ENCODE measurements around the gene CCDC167. TPM values are rescaled to one million over a fixed set of nuclear protein-coding genes. Genes with fewer than 3 reads are reported as not detected.

The CCDC167 gene
- total and polyA plus RNA-seq, 2 donors (not counting 1 experiment from before 2014, with no cell fraction given), result 11.1 to 60.1 TPM

DNA sequence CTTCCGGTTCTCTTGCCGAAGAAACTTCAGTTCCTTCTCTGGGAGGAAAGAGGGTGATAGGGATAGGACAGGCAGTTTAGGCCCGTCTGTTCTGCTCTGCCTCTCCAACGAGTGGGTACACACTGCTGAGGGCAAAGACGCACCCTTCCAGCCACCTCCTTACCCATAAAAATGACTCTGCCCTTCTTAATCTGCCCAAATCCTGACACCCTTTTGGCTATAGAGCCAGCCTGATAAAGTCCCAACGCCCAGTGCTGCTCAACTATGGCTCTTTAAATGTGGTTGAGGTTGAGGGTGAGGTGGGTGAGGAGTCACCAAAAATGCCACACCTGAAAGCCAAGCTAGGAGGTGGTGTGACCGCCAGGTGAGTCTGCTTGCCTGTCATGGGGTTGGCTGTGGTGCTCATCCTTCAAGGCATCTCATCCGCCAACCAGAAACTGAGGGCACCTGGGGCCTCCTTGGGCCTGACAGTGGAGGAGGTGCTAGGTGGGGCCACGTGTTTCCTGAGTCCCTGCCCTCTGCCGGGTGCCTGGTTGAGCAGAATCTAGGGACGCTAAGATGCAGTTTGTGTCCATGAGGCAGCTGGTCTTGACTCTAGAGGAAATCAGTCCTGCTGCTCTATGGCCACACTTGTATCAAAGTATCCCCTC is 16.3 kb downstream of the CCDC167 start:
- POLR2A ChIA-PET, result interaction anchor here (0.6 kb wide), 1 partner anchor 585 kb away, joined by 4 read pairs; no protein-coding TSS in a partner anchor
- no peak overlapping the region for H3K4me3 ChIP-seq (ENCODE audit: control extremely low read depth in 1 of 5, extremely low read depth in 1 of 5, insufficient read depth in 1 of 5, low read depth in 2 of 5, low read length in 4 of 5)
- H4K20me1 ChIP-seq (ENCODE audit: control insufficient read depth, insufficient read depth, low read length, poor library complexity, severe bottlenecking), result peaks cover 5% of the 10 kb centered on the region
- intact Hi-C loops (cut with micrococcal nuclease), result loop anchor here (5.0 kb wide), 1 partner anchor 1009 kb away; no protein-coding TSS in a partner anchor
- H3K27me3 ChIP-seq (replicated peaks in 1 of 4; ENCODE audit: control extremely low read depth in 1 of 4, control insufficient read depth in 3 of 4, insufficient read depth in 4 of 4, low read length in 3 of 4), result no peaks in the 10 kb centered on the region
- H3K27ac ChIP-seq (ENCODE audit: low read length in 2 of 2), result no peak overlapping the region
- H3K4me2 ChIP-seq (replicated peaks; ENCODE audit: low read depth, low read length, poor library complexity, severe bottlenecking), result no peak overlapping the region
- peaks cover 0 to 14% of the 10 kb centered on the region in 2 donors for H3K4me1 ChIP-seq (ENCODE audit: control insufficient read depth in 2 of 2, insufficient read depth in 2 of 2, low read length in 2 of 2)
- no peaks in the 10 kb centered on the region for H3K9me3 Mint-ChIP-seq (ENCODE audit: insufficient read depth)
- H3K4me3 Mint-ChIP-seq, result no peak overlapping the region
- no peaks in the 10 kb centered on the region for H3K27me3 Mint-ChIP-seq
- H3K4me1 Mint-ChIP-seq, result peaks cover 6% of the 10 kb centered on the region
- no peaks in the 10 kb centered on the region for H3K9me3 ChIP-seq (ENCODE audit: control extremely low read depth in 1 of 3, control insufficient read depth in 2 of 3, insufficient read depth in 1 of 3, low read length in 2 of 3)
- CTCF ChIA-PET, result interaction anchor here (0.6 to 3.9 kb wide), 4 partner anchors 11 to 209 kb away, joined by 3 to 47 read pairs (median 9); no protein-coding TSS in a partner anchor
- 90% methylated on average over 11 of the region's 11 CpGs for WGBS (ENCODE audit: insufficient coverage)
- H3K9ac ChIP-seq (ENCODE audit: low read length), result no peak overlapping the region
- no peak overlapping the region for H2AFZ ChIP-seq (ENCODE audit: insufficient read depth, low read depth, low read length, poor library complexity, severe bottlenecking)
- no peaks in the 10 kb centered on the region for H3K79me2 ChIP-seq (ENCODE audit: control insufficient read depth, insufficient read depth, low read length)
- H3K27ac Mint-ChIP-seq, result no peak overlapping the region
- peaks cover 0 to 55% of the 10 kb centered on the region in 2 experiments for H3K36me3 ChIP-seq (replicated peaks in 1 of 2; ENCODE audit: control extremely low read depth in 1 of 2, control insufficient read depth in 1 of 2, extremely low read depth in 1 of 2, insufficient read depth in 2 of 2, low read length in 1 of 2)
- DNase-seq (no peak), ATAC-seq (ENCODE audit: low read depth) (no peak)
- TF ChIP-seq, protein P1, sequence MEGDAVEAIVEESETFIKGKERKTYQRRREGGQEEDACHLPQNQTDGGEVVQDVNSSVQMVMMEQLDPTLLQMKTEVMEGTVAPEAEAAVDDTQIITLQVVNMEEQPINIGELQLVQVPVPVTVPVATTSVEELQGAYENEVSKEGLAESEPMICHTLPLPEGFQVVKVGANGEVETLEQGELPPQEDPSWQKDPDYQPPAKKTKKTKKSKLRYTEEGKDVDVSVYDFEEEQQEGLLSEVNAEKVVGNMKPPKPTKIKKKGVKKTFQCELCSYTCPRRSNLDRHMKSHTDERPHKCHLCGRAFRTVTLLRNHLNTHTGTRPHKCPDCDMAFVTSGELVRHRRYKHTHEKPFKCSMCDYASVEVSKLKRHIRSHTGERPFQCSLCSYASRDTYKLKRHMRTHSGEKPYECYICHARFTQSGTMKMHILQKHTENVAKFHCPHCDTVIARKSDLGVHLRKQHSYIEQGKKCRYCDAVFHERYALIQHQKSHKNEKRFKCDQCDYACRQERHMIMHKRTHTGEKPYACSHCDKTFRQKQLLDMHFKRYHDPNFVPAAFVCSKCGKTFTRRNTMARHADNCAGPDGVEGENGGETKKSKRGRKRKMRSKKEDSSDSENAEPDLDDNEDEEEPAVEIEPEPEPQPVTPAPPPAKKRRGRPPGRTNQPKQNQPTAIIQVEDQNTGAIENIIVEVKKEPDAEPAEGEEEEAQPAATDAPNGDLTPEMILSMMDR (IDR thresholded peaks at IDR 0.05), result no peak

DNA sequence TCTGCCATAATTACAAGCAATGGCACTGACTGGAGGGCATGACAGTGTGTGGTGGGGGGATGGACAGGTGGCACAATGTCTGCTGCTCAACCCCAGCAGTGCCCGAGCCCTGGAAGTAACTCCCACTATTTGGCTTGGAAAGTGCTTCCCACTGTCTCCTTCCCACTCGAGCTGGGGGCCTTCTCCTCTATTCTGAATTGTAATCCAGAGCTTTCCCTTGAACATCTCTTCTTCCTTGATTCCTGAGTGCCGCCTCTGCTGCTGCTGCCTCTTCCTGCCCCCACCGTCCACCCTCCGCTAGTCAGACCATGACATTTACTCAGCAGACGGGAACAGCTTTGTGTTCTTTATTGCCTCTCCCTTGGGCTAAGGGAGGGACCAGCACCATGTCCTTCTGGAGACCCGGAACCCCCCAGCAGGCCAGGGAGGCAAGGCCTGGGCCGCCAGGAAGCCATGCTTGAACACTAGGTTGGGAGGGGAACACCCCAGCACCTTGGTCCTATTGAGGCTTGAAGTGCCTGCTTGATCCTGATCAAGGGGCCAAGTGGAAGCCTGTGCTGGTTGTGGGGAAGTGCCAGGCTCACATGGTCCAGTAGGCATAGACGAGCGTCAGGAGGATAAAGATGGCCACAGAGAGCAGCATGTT is 17.0 kb downstream of the CCDC167 start:
- no peaks in the 10 kb centered on the region for H3K9me3 Mint-ChIP-seq (ENCODE audit: insufficient read depth)
- H3K79me2 ChIP-seq (ENCODE audit: control insufficient read depth, insufficient read depth, low read length), result no peaks in the 10 kb centered on the region
- WGBS (ENCODE audit: insufficient coverage), result 90% methylated on average over 8 of the region's 10 CpGs
- H3K4me1 Mint-ChIP-seq, result peaks cover 1% of the 10 kb centered on the region
- ATAC-seq (ENCODE audit: low read depth) (no peak), DNase-seq (no peak)
- ChIA-PET CTCF (interaction anchor here (0.5 to 3.9 kb wide), 5 partner anchors 82 to 1012 kb away, joined by 3 to 47 read pairs (median 4); no protein-coding TSS in a partner anchor), POLR2A (no interaction called here)
- H3K4me3 Mint-ChIP-seq, result no peak overlapping the region
- H3K27ac Mint-ChIP-seq, result no peak overlapping the region
- H3K4me2 ChIP-seq (replicated peaks; ENCODE audit: low read depth, low read length, poor library complexity, severe bottlenecking), result no peak overlapping the region
- H3K27me3 Mint-ChIP-seq, result no peaks in the 10 kb centered on the region
- no peak overlapping the region for H3K9ac ChIP-seq (ENCODE audit: low read length)
- H3K36me3 ChIP-seq (replicated peaks in 1 of 2; ENCODE audit: control extremely low read depth in 1 of 2, control insufficient read depth in 1 of 2, extremely low read depth in 1 of 2, insufficient read depth in 2 of 2, low read length in 1 of 2), result peaks cover 0 to 61% of the 10 kb centered on the region in 2 experiments
- H3K4me3 ChIP-seq (ENCODE audit: control extremely low read depth in 1 of 5, extremely low read depth in 1 of 5, insufficient read depth in 1 of 5, low read depth in 2 of 5, low read length in 4 of 5), result no peak overlapping the region
- H3K4me1 ChIP-seq (ENCODE audit: control insufficient read depth in 2 of 2, insufficient read depth in 2 of 2, low read length in 2 of 2), result peaks cover 0 to 14% of the 10 kb centered on the region in 2 donors
- no peaks in the 10 kb centered on the region for H3K9me3 ChIP-seq (ENCODE audit: control extremely low read depth in 1 of 3, control insufficient read depth in 2 of 3, insufficient read depth in 1 of 3, low read length in 2 of 3)
- TF ChIP-seq, protein P1 (IDR thresholded peaks at IDR 0.05), result no peak
- TF ChIP-seq EZH2 (IDR thresholded peaks at IDR 0.05; ENCODE audit: borderline replicate concordance, insufficient read depth, low read depth, low read length, poor library complexity, severe bottlenecking), result no peak
- no peak overlapping the region for H2AFZ ChIP-seq (ENCODE audit: insufficient read depth, low read depth, low read length, poor library complexity, severe bottlenecking)
- intact Hi-C loops (cut with micrococcal nuclease), result loop anchor here (5.0 kb wide), 1 partner anchor 1010 kb away; no protein-coding TSS in a partner anchor
- no peaks in the 10 kb centered on the region for H3K27me3 ChIP-seq (replicated peaks in 1 of 4; ENCODE audit: control extremely low read depth in 1 of 4, control insufficient read depth in 3 of 4, insufficient read depth in 4 of 4, low read length in 3 of 4)
- peaks cover 5% of the 10 kb centered on the region for H4K20me1 ChIP-seq (ENCODE audit: control insufficient read depth, insufficient read depth, low read length, poor library complexity, severe bottlenecking)
- H3K27ac ChIP-seq (ENCODE audit: low read length in 2 of 2), result no peak overlapping the region

All from B cell (primary cell).